ENCODE results near the gene PDZD2.

The PDZD2 gene

GRCh38 chr5:31617867-31618266, 21.1 kb upstream of the PDZD2 start:
- TF ChIP-seq CTCF (IDR thresholded peaks at IDR 0.05; ENCODE audit: low read depth, low read length) = no peak
- Histone ChIP-seq H3K27ac (no peak overlapping the region), H3K27me3 (ENCODE audit: insufficient read depth, low read depth, severe bottlenecking) (no peaks in the 10 kb centered on the region), H3K9me3 (ENCODE audit: severe bottlenecking) (peaks cover 6% of the 10 kb centered on the region), H3K36me3 (no peaks in the 10 kb centered on the region), H3K4me3 (ENCODE audit: low read depth, low read length) (no peak overlapping the region)
- no peak for DNase-seq

- no peak overlapping the region for H3K4me3 ChIP-seq (ENCODE audit: low read depth, low read length)
- no peak for DNase-seq
- no peaks in the 10 kb centered on the region for H3K27me3 ChIP-seq (ENCODE audit: insufficient read depth, low read depth, severe bottlenecking)
- H3K27ac ChIP-seq = no peak overlapping the region
- no peak for TF ChIP-seq CTCF (IDR thresholded peaks at IDR 0.05; ENCODE audit: low read depth, low read length)
- H3K9me3 ChIP-seq (ENCODE audit: severe bottlenecking) = peaks cover 6% of the 10 kb centered on the region
- H3K36me3 ChIP-seq = no peaks in the 10 kb centered on the region
These were observed 18.9 kb upstream of the PDZD2 start for GRCh38 chr5:31620026-31620425.

GRCh38 chr5:31623249-31623648, 15.7 kb upstream of the PDZD2 start:
- no peaks in the 10 kb centered on the region for H3K9me3 ChIP-seq (ENCODE audit: severe bottlenecking)
- no peaks in the 10 kb centered on the region for H3K36me3 ChIP-seq
- H3K27me3 ChIP-seq (ENCODE audit: insufficient read depth, low read depth, severe bottlenecking) = no peaks in the 10 kb centered on the region
- DNase-seq = no peak
- H3K4me3 ChIP-seq (ENCODE audit: low read depth, low read length) = no peak overlapping the region
- no peak overlapping the region for H3K27ac ChIP-seq
- TF ChIP-seq CTCF (IDR thresholded peaks at IDR 0.05; ENCODE audit: low read depth, low read length) = no peak

- no peak for TF ChIP-seq CTCF (IDR thresholded peaks at IDR 0.05; ENCODE audit: low read depth, low read length)
- H3K36me3 ChIP-seq = no peaks in the 10 kb centered on the region
- no peaks in the 10 kb centered on the region for H3K27me3 ChIP-seq (ENCODE audit: insufficient read depth, low read depth, severe bottlenecking)
- H3K4me3 ChIP-seq (ENCODE audit: low read depth, low read length) = no peak overlapping the region
- DNase-seq = no peak
- H3K9me3 ChIP-seq (ENCODE audit: severe bottlenecking) = no peaks in the 10 kb centered on the region
- H3K27ac ChIP-seq = no peak overlapping the region
These were observed 13.5 kb upstream of the PDZD2 start for GRCh38 chr5:31625394-31625793.

- Histone ChIP-seq H3K36me3 (no peaks in the 10 kb centered on the region), H3K27me3 (ENCODE audit: insufficient read depth, low read depth, severe bottlenecking) (no peaks in the 10 kb centered on the region), H3K4me3 (ENCODE audit: low read depth, low read length) (no peak overlapping the region), H3K9me3 (ENCODE audit: severe bottlenecking) (no peaks in the 10 kb centered on the region), H3K27ac (no peak overlapping the region)
- no peak for TF ChIP-seq CTCF (IDR thresholded peaks at IDR 0.05; ENCODE audit: low read depth, low read length)
- no peak for DNase-seq
These were observed 12.8 kb upstream of the PDZD2 start for GRCh38 chr5:31626156-31626555.

- Histone ChIP-seq H3K9me3 (ENCODE audit: severe bottlenecking) (no peaks in the 10 kb centered on the region), H3K27me3 (ENCODE audit: insufficient read depth, low read depth, severe bottlenecking) (no peaks in the 10 kb centered on the region), H3K36me3 (no peaks in the 10 kb centered on the region), H3K27ac (no peak overlapping the region), H3K4me3 (ENCODE audit: low read depth, low read length) (no peak overlapping the region)
- DNase-seq = no peak
- TF ChIP-seq CTCF (IDR thresholded peaks at IDR 0.05; ENCODE audit: low read depth, low read length) = no peak
These were observed 12.2 kb upstream of the PDZD2 start for GRCh38 chr5:31626604-31627234.

Measured in WERI-Rb-1 (cell line).